ENCODE measurements around the gene NPAS2. TPM values are rescaled to one million over a fixed set of nuclear protein-coding genes. Genes with fewer than 3 reads are reported as not detected.

NPAS2 gene
- total RNA-seq, 3 donors from 2014 or later (not counting 1 experiment from before 2014, with no cell fraction given), result not detected

- WGBS (ENCODE audit: insufficient coverage), result 82% methylated on average over 10 of the region's 10 CpGs
- no peaks in the 10 kb centered on the region for H3K4me1 Mint-ChIP-seq
- no peaks in the 10 kb centered on the region for H3K36me3 Mint-ChIP-seq
- Histone ChIP-seq H3K27me3 (ENCODE audit: control insufficient read depth, insufficient read depth, low read length) (no peaks in the 10 kb centered on the region), H3K9me3 (ENCODE audit: control insufficient read depth, insufficient read depth, low read length) (no peaks in the 10 kb centered on the region), H3K4me3 (ENCODE audit: low read length) (no peak overlapping the region), H3K27ac (ENCODE audit: low read length) (no peak overlapping the region), H3K4me1 (ENCODE audit: control insufficient read depth, insufficient read depth, low read length) (no peaks in the 10 kb centered on the region), H3K36me3 (ENCODE audit: control insufficient read depth, insufficient read depth, low read length) (no peaks in the 10 kb centered on the region)
- H3K27me3 Mint-ChIP-seq (ENCODE audit: low read depth in 2 of 2), result peaks cover 0 to 7% of the 10 kb centered on the region in 2 donors
- no peak overlapping the region for H3K4me3 Mint-ChIP-seq
- no peak for TF ChIP-seq CTCF (IDR thresholded peaks at IDR 0.05)
- DNase-seq (no peak), ATAC-seq (no peak)
- no peak overlapping the region for H3K27ac Mint-ChIP-seq
- intact Hi-C loops (cut with micrococcal nuclease), result no loop called here
- H3K9me3 Mint-ChIP-seq, result no peaks in the 10 kb centered on the region
Observed at GRCh38 chr2:101030866-101031554, 211.1 kb downstream of the NPAS2 start.

GRCh38 chr2:101032084-101032776 lies 212.3 kb downstream of the NPAS2 start:
- no peak for TF ChIP-seq CTCF (IDR thresholded peaks at IDR 0.05)
- Histone ChIP-seq H3K9me3 (ENCODE audit: control insufficient read depth, insufficient read depth, low read length) (no peaks in the 10 kb centered on the region), H3K27ac (ENCODE audit: low read length) (no peak overlapping the region), H3K36me3 (ENCODE audit: control insufficient read depth, insufficient read depth, low read length) (no peaks in the 10 kb centered on the region), H3K4me1 (ENCODE audit: control insufficient read depth, insufficient read depth, low read length) (no peaks in the 10 kb centered on the region), H3K27me3 (ENCODE audit: control insufficient read depth, insufficient read depth, low read length) (no peaks in the 10 kb centered on the region), H3K4me3 (ENCODE audit: low read length) (no peak overlapping the region)
- H3K4me3 Mint-ChIP-seq, result no peak overlapping the region
- H3K27ac Mint-ChIP-seq, result no peak overlapping the region
- H3K4me1 Mint-ChIP-seq, result no peaks in the 10 kb centered on the region
- DNase-seq (no peak), ATAC-seq (no peak)
- H3K9me3 Mint-ChIP-seq, result no peaks in the 10 kb centered on the region
- peaks cover 0 to 7% of the 10 kb centered on the region in 2 donors for H3K27me3 Mint-ChIP-seq (ENCODE audit: low read depth in 2 of 2)
- 94% methylated on average over 14 of the region's 15 CpGs for WGBS (ENCODE audit: insufficient coverage)
- H3K36me3 Mint-ChIP-seq, result no peaks in the 10 kb centered on the region
- intact Hi-C loops (cut with micrococcal nuclease), result no loop called here

- DNase-seq (no peak), ATAC-seq (no peak)
- Mint-ChIP-seq H3K36me3 (no peaks in the 10 kb centered on the region), H3K27me3 (ENCODE audit: low read depth in 2 of 2) (peaks cover 2 to 13% of the 10 kb centered on the region in 2 donors), H3K27ac (no peak overlapping the region), H3K4me3 (no peak overlapping the region), H3K4me1 (no peaks in the 10 kb centered on the region), H3K9me3 (no peaks in the 10 kb centered on the region)
- 97% methylated on average over 2 of the region's 2 CpGs for WGBS (ENCODE audit: insufficient coverage)
- TF ChIP-seq CTCF (IDR thresholded peaks at IDR 0.05), result no peak
- H3K4me3 ChIP-seq (ENCODE audit: low read length), result no peak overlapping the region
- no peaks in the 10 kb centered on the region for H3K27me3 ChIP-seq (ENCODE audit: control insufficient read depth, insufficient read depth, low read length)
- intact Hi-C loops (cut with micrococcal nuclease), result loop anchor here (5.0 kb wide), 1 partner anchor 116 kb away; the partner anchor contains the start of gene TBC1D8
- no peaks in the 10 kb centered on the region for H3K9me3 ChIP-seq (ENCODE audit: control insufficient read depth, insufficient read depth, low read length)
- no peaks in the 10 kb centered on the region for H3K4me1 ChIP-seq (ENCODE audit: control insufficient read depth, insufficient read depth, low read length)
- no peaks in the 10 kb centered on the region for H3K36me3 ChIP-seq (ENCODE audit: control insufficient read depth, insufficient read depth, low read length)
- H3K27ac ChIP-seq (ENCODE audit: low read length), result no peak overlapping the region
Observed at GRCh38 chr2:101036562-101036961, 216.6 kb downstream of the NPAS2 start.

Data from natural killer cell (primary cell).